WTC11 (cell line): ENCODE measurements around the gene CNTN5.

Experiments used
- AFF4 ChIP-seq: sonication (generic); formaldehyde crosslinking; IDR thresholded peaks from 2 replicates; pipeline ENCODE4 v1.8.1; 2023; ENCODE audit warnings: mild to moderate bottlenecking, missing genetic modification reagents, borderline replicate concordance
- KAT7 ChIP-seq: sonication (generic); formaldehyde crosslinking; IDR thresholded peaks from 2 replicates; pipeline ENCODE4 v1.8.1; 2023; ENCODE audit warnings: missing genetic modification reagents, mild to moderate bottlenecking, borderline replicate concordance
- TEAD4 ChIP-seq: sonication (generic); formaldehyde crosslinking; IDR thresholded peaks from 2 replicates; pipeline ENCODE4 v1.8.0; 2022; ENCODE audit warnings: mild to moderate bottlenecking, missing genetic modification reagents

DNA sequence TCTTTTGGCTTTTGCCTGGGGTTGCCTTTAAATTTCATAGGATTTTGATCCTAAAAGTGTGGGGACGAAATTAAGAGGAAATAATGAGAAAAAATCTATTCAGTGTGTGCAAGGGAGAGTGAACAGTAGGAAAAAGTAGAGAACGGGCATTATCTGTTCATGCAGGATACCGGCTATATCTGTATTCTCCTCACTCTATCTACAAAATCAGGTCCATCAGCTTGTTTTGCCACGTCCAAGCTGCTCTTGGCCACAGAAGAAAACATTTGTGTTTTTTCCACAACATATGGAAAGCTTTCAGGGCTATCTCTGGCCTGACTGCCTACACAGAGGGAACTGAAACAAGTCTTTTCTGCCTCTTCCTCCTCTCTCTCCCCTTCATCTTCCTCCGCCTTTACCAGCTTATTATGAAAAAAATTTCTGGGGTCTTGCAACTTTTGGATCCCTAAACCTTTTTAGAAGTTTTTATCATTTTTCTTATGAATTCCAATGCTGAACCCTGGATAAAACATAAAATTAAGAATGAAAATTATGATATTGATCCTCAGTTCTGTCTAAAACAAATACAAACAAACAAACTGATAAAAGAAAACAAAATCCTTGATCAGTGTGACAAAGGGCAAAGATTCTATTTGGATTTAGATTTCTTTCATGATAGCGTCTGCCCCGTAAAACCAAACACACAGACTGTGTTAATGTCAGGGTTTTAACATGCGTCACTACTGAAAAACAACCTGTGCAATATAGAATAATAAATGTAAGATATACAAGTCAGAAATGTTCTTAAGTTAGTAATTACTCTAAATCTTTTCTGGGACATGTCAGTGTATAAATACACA lies 219.7 kb downstream of the CNTN5 start:
- TF ChIP-seq AFF4 (CRISPR knock-in tag) (no peak), TEAD4 (CRISPR knock-in tag) (no peak), KAT7 (CRISPR knock-in tag) (no peak)
